DMS 273 (cell line): Measurements from ENCODE around the gene NCKAP5.

Experiments
- DNase-seq: peaks from one replicate; lab custom pipeline; 2025; ENCODE audit not compliant: unreplicated experiment; lab: John Stamatoyannopoulos, UW

NCKAP5 gene

GRCh38 chr2:133498662-133499585 is 69.3 kb downstream of the NCKAP5 start:
- DNase-seq, result no peak

- no peak for DNase-seq
These were observed 70.2 kb downstream of the NCKAP5 start for GRCh38 chr2:133497951-133498565.

DNA sequence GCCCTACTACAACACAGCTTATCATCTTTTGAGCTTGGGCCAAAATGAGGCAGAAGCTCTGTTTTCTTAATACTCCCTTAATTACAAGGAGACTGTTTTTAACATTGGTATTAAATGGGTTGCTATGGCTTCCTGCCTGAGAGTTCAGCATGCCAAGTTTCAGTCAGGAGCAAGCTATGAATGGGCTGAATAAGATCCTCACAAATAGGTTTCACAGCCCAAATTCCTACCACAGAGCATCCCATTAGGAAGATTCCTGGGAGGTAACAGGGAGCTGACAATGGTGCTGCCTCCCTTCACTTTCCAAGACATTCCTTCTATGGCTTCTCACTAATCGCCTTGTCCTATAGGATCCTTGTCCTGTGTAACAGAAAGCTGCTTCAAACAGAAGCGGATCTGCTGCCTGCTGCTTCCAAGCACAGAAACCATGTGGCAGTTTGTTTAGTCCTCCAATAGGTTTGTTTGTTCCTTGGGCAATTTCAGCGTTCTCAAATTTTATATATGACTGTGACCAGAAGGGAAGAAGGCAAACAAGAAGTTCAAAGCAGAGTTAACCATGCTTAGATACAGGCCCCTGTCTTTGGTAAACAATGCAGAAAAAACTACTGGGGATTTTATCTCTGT is 70.9 kb downstream of the NCKAP5 start:
- no peak for DNase-seq

- DNase-seq, result no peak
These were observed 71.6 kb downstream of the NCKAP5 start for GRCh38 chr2:133496501-133497269.

DNA sequence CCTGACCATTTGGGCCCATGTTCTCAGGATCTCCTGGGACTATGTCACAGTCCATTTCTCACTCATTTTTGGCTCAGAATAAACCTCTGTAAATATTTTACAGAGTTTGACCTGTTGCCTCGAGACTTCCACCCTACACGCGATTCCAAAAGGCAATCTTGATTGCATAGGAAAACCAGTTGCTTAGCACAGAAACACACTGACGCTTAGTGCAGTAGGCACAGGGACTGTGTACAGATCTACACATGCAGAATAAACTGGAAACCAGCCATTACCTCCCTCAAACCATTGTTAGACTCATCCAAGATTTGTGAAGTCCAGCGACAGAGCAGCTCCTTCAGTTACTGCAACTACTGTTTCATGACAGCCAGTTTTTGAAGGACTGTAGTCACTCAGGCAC is 73.0 kb downstream of the NCKAP5 start:
- no peak for DNase-seq

DNA sequence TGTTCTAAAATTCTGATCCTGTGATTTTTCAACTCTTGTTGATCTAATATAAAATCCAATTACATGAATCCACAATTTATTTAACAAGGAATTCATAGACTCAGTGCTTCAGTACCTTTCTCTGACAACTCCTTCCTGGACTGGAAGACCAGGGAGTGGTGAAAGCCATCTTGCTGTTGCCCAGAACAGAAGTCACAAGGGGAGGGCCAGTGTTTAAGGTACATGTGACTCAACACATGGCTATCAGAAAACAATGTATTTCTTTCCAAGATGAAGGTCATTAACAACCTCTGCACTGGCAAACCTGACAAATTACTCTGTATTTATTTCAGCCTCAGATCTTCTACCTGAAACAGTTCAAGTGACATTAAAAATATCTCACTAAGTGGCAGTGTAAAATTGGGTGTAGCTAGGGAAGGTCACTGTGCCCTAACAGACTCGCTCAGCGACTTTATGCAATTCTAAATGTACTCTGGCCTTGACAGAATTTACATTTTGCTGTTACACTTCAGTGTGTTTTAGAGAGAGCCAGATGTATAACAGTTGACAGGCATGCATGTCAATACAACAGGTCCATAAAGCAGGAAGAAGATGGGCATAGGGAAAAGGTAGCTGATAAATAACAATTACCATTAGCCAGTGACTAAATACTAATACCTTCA is 75.4 kb downstream of the NCKAP5 start:
- DNase-seq, result no peak

DNA sequence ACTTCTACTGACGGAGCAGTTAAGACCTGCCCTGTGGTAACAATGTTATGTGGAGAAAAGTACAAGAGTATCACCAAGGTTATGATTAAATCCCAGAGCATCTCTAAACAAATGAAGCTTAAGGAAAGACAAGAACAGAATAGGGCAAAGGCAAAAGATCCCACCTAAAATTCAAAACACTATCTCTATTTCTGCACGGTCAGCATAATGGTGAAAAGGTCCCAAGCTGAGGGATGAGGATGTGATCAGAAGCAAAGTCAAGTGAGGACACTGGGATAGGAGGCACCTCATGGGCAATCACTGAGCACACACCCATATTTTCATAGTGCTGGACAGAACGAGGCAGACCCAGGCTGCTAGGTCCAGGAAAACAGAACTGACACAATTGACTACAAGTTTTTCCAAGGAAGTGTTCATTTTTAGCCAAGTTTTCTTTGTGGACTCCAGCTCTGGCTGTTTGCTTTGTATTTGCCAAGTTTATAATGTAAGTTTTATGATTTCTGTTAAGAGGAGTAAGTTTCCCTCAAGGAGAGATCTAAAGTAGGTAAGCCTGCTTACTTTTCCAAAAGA is 77.8 kb downstream of the NCKAP5 start:
- DNase-seq, result no peak

DNA sequence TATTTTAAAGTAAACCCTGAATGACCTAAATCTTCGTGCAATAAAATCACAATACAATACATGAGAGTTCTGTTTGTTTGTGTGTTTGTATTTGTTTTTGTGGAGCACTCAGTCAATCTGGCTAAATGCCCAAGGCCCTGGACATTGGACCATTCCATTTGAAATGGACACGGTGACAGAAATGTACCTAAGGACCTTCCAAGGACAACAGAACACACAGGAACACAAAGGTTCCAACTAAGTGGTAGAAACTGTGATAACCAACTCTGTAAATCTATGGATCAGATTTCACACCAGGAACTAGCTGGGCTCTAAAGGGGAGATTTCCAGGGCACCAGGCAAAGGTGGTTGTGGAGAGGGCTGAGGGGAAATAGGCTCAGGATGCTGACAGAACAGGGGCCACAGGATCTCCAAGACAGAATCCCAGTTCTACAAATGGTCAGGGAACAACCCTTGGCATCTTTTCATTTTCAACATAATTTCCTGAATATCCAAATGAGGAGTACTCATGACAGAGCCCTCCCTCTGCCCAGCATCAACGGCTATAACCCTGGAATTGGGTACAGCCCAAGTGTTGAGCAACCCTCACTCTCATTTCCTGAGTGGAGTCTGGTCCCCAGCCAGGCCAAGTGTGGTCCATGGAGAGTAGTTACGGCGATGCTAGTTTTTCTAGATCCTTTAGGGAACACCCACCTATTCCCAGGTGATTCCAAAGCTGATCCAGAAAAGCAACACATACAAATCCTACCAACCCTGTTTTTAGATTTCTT is 78.4 kb downstream of the NCKAP5 start:
- DNase-seq, result no peak

- no peak for DNase-seq
These were observed 79.1 kb downstream of the NCKAP5 start for GRCh38 chr2:133489146-133489545.

DNA sequence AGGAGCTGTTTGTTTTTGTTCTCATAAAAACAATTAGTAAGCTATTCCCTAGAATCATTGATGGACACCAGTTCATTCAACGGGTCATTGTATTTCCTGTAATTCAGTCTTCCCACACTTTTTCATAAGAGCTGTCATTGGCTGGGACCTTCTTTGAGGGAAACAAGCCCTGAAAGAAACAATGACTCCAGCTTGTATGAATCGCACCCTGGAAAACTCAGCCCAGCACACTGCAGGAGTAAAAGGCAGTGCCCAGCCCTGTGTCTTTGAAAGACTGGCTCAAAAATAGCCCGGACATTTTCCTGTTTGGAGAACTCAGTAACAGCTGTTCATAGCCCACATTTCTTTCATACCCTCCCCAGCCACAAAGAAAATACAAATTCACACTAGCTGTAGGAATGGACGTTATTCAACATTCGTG is 81.5 kb downstream of the NCKAP5 start:
- no peak for DNase-seq

DNA sequence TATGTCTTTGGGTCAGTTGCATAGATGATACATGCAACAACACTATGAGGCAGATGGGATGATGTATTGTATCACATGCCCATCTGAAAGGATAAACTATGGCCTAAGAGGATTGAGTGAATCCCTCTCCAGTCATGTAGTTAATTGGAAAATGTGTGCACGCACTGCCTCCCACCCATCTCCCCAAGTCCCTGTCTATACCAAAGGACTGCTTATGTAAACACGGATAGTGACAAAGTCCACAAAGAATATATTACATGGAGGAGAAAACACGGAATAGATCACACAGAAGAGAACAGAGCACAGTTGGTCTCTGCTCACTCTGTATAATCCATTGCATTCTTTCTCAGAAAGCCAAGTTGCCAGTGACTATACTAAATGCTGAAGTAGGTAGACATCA is 82.4 kb downstream of the NCKAP5 start:
- no peak for DNase-seq

GRCh38 chr2:133484784-133485183 is 83.5 kb downstream of the NCKAP5 start:
- DNase-seq, result no peak

DNA sequence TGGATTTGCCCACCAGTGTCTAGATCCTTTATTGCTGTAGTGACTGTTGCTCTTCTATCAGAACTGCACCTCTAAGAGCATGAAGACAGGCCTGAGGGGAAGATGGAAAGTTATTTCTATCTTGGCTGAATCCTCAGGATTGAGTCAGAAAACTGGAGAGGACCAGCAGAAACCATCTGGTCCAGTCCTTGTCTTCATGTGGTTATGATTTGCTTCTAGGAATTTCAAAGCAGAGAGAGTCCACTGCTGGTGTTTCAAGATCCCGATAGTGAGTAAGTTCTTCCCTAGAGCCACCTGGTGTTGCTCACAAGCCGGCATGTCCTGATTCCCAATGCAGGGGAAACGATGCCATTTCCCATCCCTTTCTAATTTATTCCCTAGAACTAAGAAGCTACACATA is 84.2 kb downstream of the NCKAP5 start:
- no peak for DNase-seq

GRCh38 chr2:133483181-133483580 is 85.1 kb downstream of the NCKAP5 start:
- DNase-seq, result no peak

DNA sequence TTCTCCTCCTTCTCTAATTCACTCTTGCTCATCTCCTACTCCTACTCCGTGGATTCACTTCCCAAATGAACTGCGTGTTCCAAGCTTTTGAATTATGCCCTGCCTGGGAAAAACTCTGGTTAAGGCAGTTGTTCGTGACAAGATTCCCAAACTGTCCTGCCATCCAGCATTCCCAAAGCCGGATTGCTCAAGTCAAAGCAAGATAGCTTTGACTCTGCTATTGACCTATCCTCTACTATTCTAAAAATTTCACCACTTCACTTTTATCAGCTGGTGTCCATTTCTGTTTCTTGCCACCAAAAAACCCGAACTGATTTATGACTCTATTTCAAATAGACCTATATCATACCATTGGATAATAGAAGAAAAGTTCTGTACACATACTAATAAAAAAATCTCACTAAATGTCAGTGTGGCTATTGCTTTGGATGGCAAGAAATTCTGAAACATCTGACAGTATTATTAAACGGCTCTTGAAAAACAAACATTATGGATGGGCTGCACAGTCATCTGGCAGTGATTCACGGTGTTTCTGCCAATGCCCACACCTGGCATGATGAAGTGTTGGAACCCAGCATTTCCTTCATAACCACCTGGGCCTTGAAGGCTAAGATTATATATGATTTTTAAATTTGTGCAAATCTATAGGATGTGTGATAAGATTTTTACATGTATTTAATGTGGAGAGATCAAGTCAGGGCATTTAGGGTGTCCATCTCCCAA is 87.4 kb downstream of the NCKAP5 start:
- DNase-seq, result no peak

GRCh38 chr2:133477616-133477990 is 90.7 kb downstream of the NCKAP5 start:
- DNase-seq, result no peak

DNA sequence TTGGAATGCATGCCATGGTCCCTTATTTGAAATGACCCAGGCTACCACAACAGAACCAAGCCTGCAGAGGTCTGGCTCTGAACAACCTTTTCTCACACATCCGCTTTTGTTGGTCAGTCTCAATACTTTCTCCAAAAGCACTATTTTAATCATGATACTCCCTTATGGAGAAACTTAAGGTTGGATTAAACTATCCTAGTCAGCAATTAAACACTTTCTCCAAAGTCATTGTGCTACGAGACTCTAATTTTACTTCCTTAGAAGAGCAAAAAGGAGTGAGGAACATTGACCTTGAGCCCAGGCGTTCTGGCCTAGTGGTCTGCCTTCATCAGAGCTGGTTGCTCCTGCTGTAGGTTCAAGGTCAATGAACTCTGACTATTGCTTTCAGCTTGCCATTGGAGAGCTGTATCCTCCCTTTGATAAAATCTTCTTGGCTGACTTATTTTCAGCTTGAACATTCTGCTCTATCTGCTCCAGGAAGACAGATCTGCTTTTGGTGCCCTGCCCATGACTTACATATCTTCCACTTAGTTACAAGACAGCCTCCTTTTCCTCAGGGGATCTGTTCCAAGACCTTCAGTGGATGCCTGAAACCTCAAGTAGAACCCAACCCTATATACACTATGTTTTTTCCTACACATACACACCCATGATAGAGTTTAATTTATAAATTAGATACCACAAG is 91.2 kb downstream of the NCKAP5 start:
- no peak for DNase-seq

DNA sequence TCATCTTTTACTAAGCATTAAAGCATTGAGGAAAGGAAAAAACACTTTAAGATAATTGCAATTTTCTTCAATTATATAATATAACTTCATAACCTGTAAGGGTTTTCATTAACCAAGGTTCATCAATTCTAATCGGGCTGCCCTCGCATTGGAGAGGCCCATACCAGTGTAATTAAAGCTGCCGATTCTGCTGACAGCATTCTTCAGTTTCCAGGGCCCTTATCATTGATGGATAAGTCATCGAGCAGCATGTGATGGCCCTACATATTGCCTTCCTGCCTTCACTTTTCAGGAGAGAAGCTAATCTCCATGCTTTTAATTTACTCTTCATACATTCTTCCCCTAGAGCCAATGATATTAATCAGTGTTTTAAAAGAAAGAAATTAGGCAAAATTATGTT is 92.0 kb downstream of the NCKAP5 start:
- no peak for DNase-seq

- no peak for DNase-seq
These were observed 92.7 kb downstream of the NCKAP5 start for GRCh38 chr2:133475610-133476009.
